ENCODE measurements around the gene IL17RA.
A peak's percentile ranks its signal among the peaks of the same experiment; 100 is the strongest.

Gene IL17RA

DNA sequence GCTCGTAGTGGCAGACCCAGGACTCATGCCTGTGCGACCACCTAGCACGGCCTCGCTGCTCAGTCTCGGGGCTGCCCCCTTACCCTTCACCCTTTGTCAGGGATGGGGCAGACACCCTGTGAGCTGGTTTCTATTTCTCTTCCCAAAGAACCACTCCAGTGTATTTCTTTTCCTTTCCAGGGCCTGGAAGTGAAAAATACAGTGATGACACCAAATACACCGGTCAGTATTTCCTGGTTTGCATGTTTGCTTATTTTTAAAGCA, 22.7 kb downstream of the IL17RA start:
- no peak for DNase-seq

DNA sequence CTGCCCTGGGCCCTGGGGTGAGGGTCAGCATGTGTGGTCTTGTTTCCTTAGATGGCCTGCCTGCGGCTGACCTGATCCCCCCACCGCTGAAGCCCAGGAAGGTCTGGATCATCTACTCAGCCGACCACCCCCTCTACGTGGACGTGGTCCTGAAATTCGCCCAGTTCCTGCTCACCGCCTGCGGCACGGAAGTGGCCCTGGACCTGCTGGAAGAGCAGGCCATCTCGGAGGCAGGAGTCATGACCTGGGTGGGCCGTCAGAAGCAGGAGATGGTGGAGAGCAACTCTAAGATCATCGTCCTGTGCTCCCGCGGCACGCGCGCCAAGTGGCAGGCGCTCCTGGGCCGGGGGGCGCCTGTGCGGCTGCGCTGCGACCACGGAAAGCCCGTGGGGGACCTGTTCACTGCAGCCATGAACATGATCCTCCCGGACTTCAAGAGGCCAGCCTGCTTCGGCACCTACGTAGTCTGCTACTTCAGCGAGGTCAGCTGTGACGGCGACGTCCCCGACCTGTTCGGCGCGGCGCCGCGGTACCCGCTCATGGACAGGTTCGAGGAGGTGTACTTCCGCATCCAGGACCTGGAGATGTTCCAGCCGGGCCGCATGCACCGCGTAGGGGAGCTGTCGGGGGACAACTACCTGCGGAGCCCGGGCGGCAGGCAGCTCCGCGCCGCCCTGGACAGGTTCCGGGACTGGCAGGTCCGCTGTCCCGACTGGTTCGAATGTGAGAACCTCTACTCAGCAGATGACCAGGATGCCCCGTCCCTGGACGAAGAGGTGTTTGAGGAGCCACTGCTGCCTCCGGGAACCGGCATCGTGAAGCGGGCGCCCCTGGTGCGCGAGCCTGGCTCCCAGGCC, 23.7 kb downstream of the IL17RA start:
- no peak for DNase-seq

DNA sequence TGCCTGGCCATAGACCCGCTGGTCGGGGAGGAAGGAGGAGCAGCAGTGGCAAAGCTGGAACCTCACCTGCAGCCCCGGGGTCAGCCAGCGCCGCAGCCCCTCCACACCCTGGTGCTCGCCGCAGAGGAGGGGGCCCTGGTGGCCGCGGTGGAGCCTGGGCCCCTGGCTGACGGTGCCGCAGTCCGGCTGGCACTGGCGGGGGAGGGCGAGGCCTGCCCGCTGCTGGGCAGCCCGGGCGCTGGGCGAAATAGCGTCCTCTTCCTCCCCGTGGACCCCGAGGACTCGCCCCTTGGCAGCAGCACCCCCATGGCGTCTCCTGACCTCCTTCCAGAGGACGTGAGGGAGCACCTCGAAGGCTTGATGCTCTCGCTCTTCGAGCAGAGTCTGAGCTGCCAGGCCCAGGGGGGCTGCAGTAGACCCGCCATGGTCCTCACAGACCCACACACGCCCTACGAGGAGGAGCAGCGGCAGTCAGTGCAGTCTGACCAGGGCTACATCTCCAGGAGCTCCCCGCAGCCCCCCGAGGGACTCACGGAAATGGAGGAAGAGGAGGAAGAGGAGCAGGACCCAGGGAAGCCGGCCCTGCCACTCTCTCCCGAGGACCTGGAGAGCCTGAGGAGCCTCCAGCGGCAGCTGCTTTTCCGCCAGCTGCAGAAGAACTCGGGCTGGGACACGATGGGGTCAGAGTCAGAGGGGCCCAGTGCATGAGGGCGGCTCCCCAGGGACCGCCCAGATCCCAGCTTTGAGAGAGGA, 24.5 kb downstream of the IL17RA start:
- no peak for DNase-seq

DNA sequence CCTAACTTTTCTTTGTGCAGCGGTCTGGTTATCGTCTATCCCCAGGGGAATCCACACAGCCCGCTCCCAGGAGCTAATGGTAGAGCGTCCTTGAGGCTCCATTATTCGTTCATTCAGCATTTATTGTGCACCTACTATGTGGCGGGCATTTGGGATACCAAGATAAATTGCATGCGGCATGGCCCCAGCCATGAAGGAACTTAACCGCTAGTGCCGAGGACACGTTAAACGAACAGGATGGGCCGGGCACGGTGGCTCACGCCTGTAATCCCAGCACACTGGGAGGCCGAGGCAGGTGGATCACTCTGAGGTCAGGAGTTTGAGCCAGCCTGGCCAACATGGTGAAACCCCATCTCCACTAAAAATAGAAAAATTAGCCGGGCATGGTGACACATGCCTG, 25.2 kb downstream of the IL17RA start:
- no peak for DNase-seq

DNA sequence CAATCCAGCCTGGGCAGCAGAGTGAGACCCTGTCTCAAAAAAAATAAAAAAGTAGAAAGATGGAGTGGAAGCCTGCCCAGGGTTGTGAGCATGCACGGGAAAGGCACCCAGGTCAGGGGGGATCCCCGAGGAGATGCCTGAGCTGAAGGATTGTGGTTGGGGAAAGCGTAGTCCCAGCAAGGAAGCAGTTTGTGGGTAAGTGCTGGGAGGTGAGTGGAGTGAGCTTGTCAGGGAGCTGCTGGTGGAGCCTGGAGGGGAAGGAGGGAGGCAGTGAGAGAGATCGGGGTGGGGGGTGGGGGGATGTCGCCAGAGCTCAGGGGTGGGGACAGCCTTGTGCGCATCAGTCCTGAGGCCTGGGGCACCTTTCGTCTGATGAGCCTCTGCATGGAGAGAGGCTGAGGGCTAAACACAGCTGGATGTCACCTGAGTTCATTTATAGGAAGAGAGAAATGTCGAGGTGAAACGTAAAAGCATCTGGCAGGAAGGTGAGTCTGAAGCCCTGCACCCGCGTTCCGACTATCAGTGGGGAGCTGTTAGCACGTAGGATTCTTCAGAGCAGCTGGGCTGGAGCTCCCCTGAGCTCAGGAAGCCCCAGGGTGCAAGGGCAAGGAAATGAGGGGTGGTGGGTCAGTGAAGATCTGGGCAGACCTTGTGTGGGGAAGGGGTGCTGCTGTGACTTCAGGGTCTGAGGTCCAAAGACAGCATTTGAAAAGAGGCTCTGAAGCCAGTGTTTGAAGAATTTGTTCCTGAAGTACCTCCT, 26.2 kb downstream of the IL17RA start:
- no peak for DNase-seq

- no peak for DNase-seq
Observed at GRCh38 chr22:17112491-17113042, 27.8 kb downstream of the IL17RA start.

- no peak for DNase-seq
Observed at GRCh38 chr22:17113600-17113999, 28.8 kb downstream of the IL17RA start.

DNA sequence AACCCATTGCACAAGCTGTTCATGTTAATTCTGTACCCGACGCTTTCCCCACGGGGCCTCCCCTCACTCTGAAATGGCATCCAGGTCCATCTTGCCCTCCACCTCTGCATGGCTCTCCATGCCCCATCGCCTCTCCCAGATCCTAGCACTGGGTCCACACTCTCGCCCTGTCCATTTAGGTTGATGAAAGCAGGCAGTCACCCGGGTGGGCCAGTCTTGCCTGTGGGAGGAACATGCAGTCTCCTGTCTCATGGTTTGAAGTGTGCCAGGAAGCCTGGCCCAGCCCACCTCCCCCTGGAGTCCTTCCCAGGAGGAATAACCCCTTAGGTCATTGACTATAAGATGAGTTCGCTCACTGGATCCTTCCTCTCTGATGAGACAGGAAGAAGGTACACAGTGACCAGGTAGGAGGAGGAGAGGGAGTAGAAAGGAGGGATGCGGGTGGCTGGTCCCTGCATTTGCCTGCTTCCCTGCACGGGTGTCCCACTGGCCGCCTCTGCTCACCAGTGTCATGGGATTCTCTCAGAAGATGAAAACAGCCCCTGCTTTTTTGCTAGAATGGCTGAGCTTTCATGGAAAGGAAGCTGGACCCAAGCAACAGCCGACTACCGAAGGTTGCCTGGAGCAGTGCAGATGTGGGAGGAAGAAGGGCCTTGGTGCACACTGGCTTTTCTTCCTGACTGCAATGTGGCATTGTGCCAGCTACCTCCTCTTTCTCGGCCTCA, 29.5 kb downstream of the IL17RA start:
- DNase-seq, result no peak

- DNase-seq, result no peak
Observed at GRCh38 chr22:17114898-17115235, 30.1 kb downstream of the IL17RA start.

GRCh38 chr22:17115236-17115635, 30.4 kb downstream of the IL17RA start:
- no peak for DNase-seq

- no peak for DNase-seq
Observed at GRCh38 chr22:17115945-17116565, 31.3 kb downstream of the IL17RA start.

DNA sequence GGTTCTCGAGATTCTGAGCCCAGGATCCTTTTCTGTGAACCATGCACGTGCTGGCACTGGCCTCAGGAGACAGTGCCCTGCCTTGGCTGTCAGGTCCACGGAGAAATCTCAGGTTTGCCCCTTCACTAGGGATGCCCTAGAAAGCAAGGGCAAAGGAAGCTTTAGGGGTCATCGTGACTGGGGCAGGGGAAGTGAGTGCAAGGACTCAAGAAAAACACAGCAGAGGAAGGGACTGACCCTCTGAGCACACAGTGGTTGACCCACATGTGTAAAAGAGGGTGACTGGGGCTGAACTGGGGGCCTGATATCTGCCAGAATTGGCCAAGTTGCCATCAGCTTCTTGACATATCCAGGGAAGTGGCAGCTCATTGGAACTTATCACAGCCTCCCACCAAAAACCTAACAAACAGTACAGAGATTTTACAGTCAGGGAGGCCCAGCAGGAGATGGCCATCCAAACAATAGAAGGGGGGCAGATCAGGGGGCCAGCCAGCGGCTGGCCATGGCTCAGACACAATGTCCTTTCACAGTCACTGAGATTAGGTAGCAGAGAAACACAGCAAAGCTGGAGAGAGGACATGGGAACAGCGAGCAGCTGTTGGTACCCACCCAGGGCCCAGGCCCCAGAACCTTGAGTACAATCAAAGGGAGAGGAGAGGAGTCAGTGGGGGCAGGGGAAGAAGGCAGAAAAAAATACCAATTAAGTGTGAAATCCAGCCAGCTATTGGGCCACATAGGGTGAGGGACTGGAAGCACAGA, 32.0 kb downstream of the IL17RA start:
- no peak for DNase-seq

GRCh38 chr22:17117400-17117799, 32.6 kb downstream of the IL17RA start:
- no peak for DNase-seq

DNA sequence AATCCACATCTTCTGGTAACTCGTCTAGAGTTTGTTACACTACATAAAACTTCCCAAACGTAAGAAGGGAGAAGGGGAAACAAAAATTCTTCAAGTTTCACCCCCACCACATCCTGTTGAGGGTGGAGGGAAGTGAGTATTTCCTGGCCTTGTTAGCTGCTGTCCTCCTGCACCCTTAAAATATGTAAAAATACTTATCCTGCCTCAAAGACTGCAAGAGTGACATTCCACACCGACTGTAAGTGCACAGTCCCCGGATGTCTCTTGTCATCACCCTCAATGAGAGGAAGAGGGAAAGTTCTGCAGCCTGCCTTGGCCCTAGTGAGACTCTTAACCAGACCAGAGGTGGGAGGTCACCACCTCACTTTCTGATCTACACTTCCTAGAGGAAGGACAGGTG, 33.1 kb downstream of the IL17RA start:
- no peak for DNase-seq

- no peak for DNase-seq
Observed at GRCh38 chr22:17118342-17118741, 33.5 kb downstream of the IL17RA start.

DNA sequence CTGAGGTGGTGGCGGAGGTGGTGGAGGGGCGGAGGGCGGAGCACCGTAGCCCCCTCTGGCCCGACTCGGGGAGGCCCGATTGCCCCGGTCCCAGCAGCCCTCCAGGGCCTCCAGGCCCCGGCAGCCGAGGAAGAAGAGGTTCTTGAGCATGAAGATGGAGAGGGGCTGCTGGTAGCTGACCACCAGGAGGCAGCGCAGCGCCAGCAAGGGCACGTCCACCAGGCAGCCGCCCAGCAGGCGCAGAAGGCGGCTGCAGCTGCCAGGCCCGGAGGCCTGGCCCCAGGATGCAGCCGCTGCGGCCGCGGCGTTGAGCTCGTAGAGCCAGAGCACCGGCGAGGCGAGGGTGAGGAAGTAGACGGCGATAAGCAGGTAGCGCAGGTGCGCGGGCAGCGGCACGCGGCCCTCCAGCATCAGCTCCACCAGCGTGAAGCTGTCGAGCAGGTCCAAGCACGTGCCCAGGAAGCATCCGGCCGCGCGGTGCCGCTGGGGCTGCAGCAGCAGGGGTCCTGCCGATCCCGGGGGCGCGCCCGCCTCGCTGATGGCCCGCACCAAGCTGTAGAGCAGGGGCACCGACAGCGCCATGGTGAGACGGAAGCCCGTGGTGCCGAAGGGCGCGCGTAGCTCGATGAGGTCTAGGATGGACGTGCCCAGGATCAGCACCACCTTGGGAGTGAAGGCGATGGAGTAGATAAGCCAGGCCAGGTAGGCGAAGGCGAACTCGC, 34.8 kb downstream of the IL17RA start:
- no peak for DNase-seq

- DNase-seq, result no peak
Observed at GRCh38 chr22:17120281-17120680, 35.5 kb downstream of the IL17RA start.

DNA sequence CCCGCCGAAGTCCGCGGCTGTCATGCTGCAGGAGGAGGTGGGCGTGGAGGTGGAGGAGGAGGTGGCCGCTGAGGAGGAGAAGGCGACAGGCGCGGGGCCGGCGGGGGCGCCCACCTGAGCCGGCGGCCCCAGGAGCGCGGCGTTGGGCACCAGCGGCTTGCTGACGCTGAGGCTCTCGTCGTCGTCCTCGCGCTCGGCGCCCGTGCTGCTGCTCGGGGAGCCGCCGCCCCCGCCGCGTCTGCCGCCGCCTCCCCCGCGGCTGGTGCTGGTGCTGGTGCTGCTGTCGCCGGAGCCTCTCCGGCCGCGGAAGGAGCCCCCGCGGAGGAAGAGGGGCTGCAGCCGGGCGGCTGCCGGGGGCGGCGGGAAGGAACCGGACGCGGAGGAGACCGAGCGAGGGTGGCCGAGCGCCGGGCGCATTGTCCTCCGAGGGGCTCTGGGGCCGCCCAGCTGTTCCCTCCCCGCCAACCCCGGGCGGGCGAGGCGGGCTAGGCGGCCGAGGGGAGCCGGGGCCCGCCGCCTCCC, 36.0 kb downstream of the IL17RA start:
- no peak for DNase-seq

- DNase-seq, result peak; percentile 89
Observed at GRCh38 chr22:17121233-17122195, 36.7 kb downstream of the IL17RA start, which contains the start of gene TMEM121B. TSS of gene TMEM121B (minus strand) at chr22:17121360. CDS start at chr22:17121127, 233 bp downstream.
